ENCODE results near the gene YOD1.

YOD1 gene

DNA sequence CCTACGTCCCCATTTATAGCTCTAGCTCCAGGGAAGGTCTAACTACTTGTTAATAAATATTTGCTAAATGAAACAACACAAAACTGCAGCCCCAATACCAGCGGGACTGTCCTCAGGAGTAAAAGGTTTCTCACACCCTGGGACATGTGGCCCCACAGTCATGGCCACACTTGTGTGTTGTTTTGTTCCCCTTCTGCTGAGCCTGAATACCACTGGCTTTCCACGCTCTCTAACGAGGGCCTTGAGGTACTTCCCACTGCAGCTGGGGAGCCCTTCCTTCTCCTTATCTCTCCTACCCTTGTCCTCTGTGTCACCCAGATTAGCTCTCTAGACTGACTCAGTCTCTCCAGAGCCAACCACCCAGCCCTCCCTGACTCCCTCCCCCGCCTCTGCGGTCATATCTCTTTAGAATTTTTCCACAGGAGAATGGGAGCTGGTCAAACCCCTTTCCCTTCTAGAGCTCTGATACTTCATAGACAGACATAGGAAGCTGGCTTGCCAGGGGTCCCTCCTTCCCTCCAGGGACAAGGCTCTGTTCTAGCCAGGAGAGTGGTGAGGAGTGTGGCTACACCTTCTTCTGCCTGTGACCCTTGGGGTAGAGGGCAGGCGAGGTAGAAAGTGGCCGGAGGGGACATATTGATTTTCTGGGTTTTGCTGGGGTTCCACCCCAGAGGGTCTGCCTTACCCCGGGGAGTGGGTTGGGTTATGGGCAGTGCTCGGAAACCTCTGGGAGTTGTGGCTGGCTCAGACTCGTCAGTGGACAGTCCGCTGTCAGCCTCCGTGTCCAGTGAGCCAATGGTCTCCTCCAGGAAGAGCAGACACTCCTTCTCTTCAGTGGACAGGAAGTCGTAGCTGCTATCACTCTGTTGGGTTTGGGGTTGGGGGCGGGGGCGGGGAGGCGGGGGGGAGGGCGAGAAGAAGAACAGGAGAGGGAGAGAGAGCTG lies 26.5 kb downstream of the YOD1 start:
- no peak for DNase-seq

GRCh38 chr1:207022996-207023679 lies 27.9 kb downstream of the YOD1 start:
- DNase-seq, result no peak

DNA sequence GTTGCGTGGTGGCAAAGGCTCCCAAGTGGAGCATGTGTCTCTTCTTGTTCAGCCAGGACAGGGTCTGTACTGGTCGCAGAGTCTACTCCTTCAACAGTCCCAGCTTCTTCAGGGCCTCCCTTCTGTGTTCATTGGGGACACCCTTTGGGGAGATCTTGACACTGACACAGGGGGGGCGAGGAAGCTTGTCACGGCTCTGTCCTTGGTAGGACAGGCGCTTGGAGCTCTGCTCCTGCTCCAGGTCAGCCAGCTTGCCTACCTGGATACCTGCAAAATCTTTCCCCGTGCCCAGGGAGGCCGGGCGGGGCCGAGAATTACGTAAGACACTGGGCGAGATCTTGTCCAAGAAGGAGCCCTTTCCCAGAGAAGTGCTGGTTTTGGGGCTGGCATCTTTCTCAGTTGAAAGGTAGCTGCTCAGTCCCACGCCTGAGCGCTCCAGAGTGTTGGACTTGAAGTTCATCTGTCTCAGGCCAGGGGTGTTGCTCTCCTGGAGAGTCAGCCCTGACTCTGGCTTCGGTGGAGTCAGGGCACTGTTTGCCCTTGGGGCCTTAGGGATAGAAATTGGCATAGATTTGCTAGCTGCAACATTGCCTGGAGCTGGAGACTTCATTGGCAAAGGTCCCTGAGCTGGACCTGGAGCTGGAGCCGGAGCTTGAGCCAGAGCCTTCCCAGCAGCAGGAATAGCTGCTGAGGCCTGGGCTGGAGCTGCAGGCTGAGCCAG lies 29.0 kb downstream of the YOD1 start:
- DNase-seq, result no peak

GRCh38 chr1:207021139-207021861 lies 29.7 kb downstream of the YOD1 start:
- no peak for DNase-seq

GRCh38 chr1:207020709-207021107 lies 30.3 kb downstream of the YOD1 start:
- DNase-seq, result no peak

- DNase-seq, result no peak
Observed at GRCh38 chr1:207020065-207020708, 30.8 kb downstream of the YOD1 start.

DNA sequence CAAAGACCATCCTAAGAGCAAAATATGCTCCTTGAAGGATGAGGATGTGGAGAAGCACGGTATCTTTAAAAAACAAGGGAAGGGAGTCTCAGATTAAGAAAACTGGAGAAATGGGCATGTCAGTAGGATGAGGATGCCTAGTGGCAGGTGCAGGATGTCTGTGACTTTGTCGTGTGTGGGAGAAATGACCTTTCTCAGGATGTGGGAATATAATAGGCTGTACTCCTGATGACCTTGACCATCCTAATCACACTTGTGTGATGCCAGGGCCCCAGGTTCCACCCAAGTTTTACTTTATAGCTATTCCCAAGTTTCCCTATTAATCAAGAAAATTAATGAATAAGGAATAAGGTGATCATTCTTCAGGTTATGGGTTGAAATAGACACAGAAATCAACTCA lies 31.3 kb downstream of the YOD1 start:
- DNase-seq, result no peak

GRCh38 chr1:207019161-207019560 lies 31.8 kb downstream of the YOD1 start:
- no peak for DNase-seq

GRCh38 chr1:207018707-207019106 lies 32.3 kb downstream of the YOD1 start:
- no peak for DNase-seq

- no peak for DNase-seq
Observed at GRCh38 chr1:207017615-207018559, 33.1 kb downstream of the YOD1 start.

DNA sequence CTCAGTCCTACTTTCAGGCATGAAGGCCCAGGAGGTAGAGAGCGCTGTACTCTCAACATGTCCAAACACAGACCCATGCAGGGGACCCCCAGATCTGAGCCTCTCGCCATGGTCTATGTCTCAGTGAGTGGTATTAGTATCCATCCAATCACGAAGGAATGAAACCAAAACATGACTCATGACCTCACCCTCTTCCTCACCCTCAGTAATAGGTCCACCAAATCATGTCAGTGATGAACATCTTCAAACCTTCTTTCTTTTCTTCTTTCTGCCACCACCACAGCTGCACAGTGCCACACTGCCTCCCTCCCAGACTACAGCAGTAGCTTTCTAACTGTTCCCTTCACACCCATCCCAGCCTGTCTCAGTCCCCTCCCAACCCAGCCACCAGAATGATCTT lies 35.2 kb downstream of the YOD1 start:
- DNase-seq, result no peak

DNA sequence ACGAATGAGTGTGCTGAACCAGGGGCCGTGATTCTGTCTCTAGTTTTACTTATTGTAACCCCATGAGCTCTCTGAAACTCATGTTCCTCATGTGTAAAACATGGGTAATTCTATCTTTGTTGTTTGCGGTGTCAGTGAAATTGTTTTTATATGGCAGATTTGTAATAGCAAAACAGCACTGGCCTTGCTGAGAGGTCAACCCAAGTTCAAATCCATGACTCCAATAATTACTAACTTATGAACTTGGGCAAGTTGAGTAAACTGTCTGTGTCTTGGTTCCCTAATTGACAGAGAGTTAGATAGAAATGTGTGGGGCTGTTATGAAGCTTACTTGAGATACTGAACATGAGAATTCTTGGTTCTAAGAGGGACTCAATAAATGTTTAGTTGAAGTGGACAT lies 36.3 kb downstream of the YOD1 start:
- no peak for DNase-seq

DNA sequence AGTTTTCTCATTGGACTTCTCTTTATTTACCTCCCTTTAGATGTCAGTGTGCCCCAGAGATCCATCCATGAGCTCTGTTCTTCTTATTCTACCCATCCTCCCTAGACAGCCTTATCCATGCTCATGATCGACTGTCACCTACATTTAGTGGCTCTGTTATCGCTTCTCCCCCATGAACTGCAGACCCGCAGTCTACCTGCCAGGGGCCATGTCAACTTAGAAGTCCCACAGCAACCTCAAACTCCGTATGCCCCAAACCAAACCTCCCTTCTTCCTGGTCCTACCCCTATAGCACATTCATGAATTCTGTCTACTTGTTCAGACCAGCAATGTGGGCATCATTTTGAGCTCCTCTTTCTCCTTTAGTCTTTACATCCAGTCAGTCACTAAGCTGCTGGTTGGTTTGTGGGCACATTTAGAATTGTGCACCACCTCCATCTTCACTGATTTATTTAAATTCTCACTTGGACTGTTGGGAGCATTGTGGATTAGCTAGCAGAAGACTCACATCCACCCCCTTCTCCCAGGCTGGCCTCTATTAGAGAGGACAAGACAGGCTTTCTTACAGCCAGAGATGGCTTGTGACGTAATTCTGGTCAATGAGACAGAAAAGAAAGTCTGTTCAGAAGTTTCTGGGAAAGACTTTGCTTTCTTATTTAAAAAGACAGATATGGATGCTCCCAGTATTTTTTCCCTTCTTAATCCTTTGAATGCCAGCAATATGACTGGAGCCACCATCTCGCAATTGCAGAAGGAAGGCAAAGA lies 37.5 kb downstream of the YOD1 start:
- no peak for DNase-seq

- DNase-seq, result no peak
Observed at GRCh38 chr1:207010726-207011125, 40.3 kb downstream of the YOD1 start.

DNA sequence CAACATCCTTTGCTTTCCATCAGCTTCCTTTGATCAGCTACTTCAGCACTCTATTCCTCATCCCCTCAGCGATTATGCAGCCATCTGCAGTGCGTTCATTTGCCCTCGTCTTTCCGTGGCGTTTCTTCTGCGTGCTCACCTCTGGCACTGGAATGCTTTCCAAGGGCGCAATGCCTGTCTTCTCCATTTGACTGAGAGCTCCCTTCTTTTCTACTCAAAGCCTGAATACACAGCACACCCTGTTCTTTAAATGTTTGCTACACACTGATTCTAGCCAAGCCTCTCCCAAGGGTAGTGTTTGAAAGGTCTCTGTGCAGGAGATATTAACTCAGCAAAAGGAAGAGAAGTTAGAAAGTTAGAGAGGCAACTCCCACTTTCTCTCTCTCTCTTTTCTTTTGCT lies 41.1 kb downstream of the YOD1 start:
- DNase-seq, result no peak

DNA sequence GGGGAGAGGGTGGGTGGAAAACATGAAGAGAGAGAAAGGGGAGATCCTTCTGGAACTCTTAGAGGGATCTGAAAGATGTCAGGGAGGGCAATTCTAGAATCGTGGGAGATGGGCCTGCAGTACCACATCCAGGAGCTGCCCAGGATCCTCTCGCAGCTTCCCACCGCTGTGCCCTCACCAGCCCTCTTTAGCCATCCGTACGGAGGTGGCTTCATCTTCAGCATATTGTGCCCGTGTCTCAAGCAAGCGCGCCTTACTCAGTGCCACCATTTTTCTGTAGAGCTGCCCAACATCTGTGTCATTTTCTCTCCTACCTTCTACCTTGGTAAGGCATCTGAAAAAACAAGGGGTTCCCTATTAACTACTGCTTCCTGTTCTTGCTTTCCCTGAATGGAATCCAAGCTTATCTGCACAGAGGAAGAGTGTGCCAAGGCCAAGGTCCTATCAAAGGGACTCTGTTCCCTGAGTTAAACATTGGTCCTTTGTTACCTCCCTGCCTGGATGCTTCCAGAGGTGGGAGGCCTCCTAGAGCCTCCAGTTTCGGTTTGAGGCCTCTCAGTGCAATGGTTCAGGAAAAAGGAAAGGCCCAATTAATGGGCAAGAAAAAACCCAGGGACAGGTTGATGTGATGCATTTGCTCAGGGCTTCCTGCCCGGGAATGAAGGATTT lies 41.7 kb downstream of the YOD1 start:
- DNase-seq, result no peak

DNA sequence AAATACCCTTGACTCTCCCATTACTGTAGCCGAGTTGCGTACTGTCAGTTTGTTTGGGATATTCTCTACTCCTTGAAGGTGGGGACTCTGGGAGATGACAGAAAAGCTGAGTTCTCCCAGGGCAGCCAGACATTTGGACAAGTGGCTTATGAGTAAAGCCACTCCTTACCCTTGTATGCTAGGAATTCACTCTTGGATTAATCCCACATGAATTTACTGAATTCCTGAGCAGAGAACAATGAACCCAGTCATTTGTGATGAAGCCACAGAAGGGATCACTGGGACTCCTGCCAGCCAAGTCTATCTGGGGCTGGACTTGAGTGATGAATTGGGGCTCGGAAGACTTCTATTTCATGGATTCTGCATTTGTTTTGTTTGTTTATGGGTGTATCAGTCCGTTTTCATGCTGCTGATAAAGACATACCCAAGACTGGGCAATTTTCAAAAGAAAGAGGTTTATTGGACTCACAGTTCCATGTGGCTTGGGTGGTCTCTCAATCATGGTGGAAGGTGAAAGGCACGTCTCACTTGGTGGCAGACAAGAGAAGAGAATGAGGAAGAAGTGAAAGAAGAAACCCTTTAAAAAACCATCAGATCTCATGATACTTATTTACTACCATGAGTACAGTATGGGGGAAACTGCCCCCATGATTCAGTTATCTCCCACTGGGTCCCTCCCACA lies 43.5 kb downstream of the YOD1 start:
- DNase-seq, result no peak

- no peak for DNase-seq
Observed at GRCh38 chr1:207006914-207007313, 44.1 kb downstream of the YOD1 start.

- DNase-seq, result no peak
Observed at GRCh38 chr1:207006083-207006482, 44.9 kb downstream of the YOD1 start.

Data from GOT3 (cell line).